PFSK-1 (cell line): Measurements from ENCODE around the gene TRHDE.

Source experiments
- REST ChIP-seq, 2 experiments: IDR thresholded peaks; 2 replicates each; pipeline versions ENCODE4 v1.6.1 to v1.8.0; 2011 to 2012; ENCODE audit warnings: low read depth in 2 of 2, low read length in 2 of 2, control low read depth in 1 of 2, inconsistent platforms in 1 of 2, mild to moderate bottlenecking in 1 of 2, moderate library complexity in 1 of 2; ENCODE audit not compliant: insufficient read depth in 1 of 2
- SIN3A ChIP-seq: IDR thresholded peaks from 2 replicates; pipeline ENCODE4 v1.6.1; 2012; ENCODE audit warnings: mild to moderate bottlenecking, low read length, moderate library complexity, borderline replicate concordance; ENCODE audit not compliant: insufficient read depth
- TAF1 ChIP-seq: IDR thresholded peaks from 2 replicates; pipeline ENCODE4 v1.6.1; 2012; ENCODE audit warnings: low read length, control low read depth, borderline replicate concordance; ENCODE audit not compliant: insufficient read depth

GRCh38 chr12:72502546-72502945 lies 230.4 kb downstream of the TRHDE start:
- TF ChIP-seq TAF1 (no peak), REST (IDR thresholded peaks at IDR 0.05; ENCODE audit: insufficient read depth in 1 of 2, low read depth in 2 of 2, low read length in 2 of 2) (no peak), SIN3A (no peak)
